HFF-Myc (cell line): ENCODE data around the gene TDRD1.
A peak's percentile ranks its signal among the peaks of the same experiment; 100 is the strongest.

ENCODE experiments used
- DNase-seq: peaks from one replicate; pipeline ENCODE4 v3.0.0-alpha.2; 2011; ENCODE audit warnings: low read depth; ENCODE audit errors: extremely low read depth
- H3K4me3 ChIP-seq: replicated peaks from 2 replicates; pipeline ENCODE4 v1.5.1; 2011; ENCODE audit warnings: low read depth, mild to moderate bottlenecking, control low read depth, low read length
- CTCF ChIP-seq: IDR thresholded peaks from 2 replicates; pipeline ENCODE4 v1.5.1; 2012; ENCODE audit warnings: mild to moderate bottlenecking, low read depth, low read length, control low read depth; ENCODE audit errors: missing control alignments

TDRD1 gene

GRCh38 chr10:114166494-114166893, 12.7 kb upstream of the TDRD1 start:
- no peak for DNase-seq
- H3K4me3 ChIP-seq, result no peak overlapping the region
- no peak for TF ChIP-seq CTCF

GRCh38 chr10:114167985-114168384, 11.2 kb upstream of the TDRD1 start:
- no peak for TF ChIP-seq CTCF
- H3K4me3 ChIP-seq, result no peak overlapping the region
- DNase-seq, result no peak

GRCh38 chr10:114168450-114169009, 10.6 kb upstream of the TDRD1 start:
- TF ChIP-seq CTCF, result no peak
- DNase-seq, result no peak
- no peak overlapping the region for H3K4me3 ChIP-seq

- peak overlapping the region; percentile 96; the same call in 1 of the 2 replicates for H3K4me3 ChIP-seq
- no peak for DNase-seq
- TF ChIP-seq CTCF, result no peak
These were observed 6.9 kb upstream of the TDRD1 start for GRCh38 chr10:114172216-114172615.

- H3K4me3 ChIP-seq, result peak overlapping the region; percentile 96
- DNase-seq, result no peak
- no peak for TF ChIP-seq CTCF
These were observed 6.2 kb upstream of the TDRD1 start for GRCh38 chr10:114172776-114173602.

- no peak for TF ChIP-seq CTCF
- H3K4me3 ChIP-seq, result peak overlapping the region; percentile 96
- no peak for DNase-seq
These were observed 5.6 kb upstream of the TDRD1 start for GRCh38 chr10:114173603-114173920.
